C4-2B (cell line): ENCODE data around the gene USP35.

Experiments
- CTCF ChIP-seq: fragments of 450-650 bp; conservative IDR thresholded peaks from 2 replicates; pipeline ENCODE4 v1.5.1; 2017; ENCODE audit warnings: mild to moderate bottlenecking
- ZFX ChIP-seq: fragments of 450-650 bp; IDR thresholded peaks from 2 replicates; pipeline ENCODE4 v1.6.1; 2017

- TF ChIP-seq CTCF (no peak), ZFX (no peak)
Measured at GRCh38 chr11:78168539-78169477, 19.9 kb upstream of the USP35 start.
